ENCODE measurements around the gene PRC1.

PRC1 gene

GRCh38 chr15:90994417-90995311 is at the start of gene PRC1:
PRC1 (minus strand) TSS chr15:90994535; CDS start chr15:90994417, 118 bp downstream.
- Histone ChIP-seq H3K4me1 (ENCODE audit: insufficient read depth, low read length, severe bottlenecking) (peaks cover 40% of the 10 kb centered on the region), H3K4me3 (ENCODE audit: low read depth, low read length, poor library complexity, severe bottlenecking) (peak within 1 kb of the TSS; percentile 82), H3K4me2 (ENCODE audit: low read length) (peak within 1 kb of the TSS; percentile 90), H3K36me3 (ENCODE audit: insufficient read depth, low read length) (peaks cover 23% of the 10 kb centered on the region), H3K9me2 (ENCODE audit: low read depth, low read length) (no peaks in the 10 kb centered on the region), H3K27me3 (ENCODE audit: insufficient read depth, low read length) (no peaks in the 10 kb centered on the region), H3K9ac (ENCODE audit: low read length) (peak within 1 kb of the TSS; percentile 92), H3F3A (ENCODE audit: insufficient read depth, low read length) (no peaks in the 10 kb centered on the region), H3K79me2 (ENCODE audit: insufficient read depth, low read length) (peaks cover 53% of the 10 kb centered on the region), H3K27ac (ENCODE audit: low read depth, low read length, poor library complexity, severe bottlenecking) (peak within 1 kb of the TSS; percentile 79), H2AFZ (ENCODE audit: low read length) (0 out of 2 replicates have a peak within 1 kb of the TSS, but pooled peaks have one; percentile 36), H3K9me3 (ENCODE audit: low read length) (no peaks in the 10 kb centered on the region), H4K20me1 (ENCODE audit: insufficient read depth, low read length) (no peaks in the 10 kb centered on the region)
- no peak for TF ChIP-seq CTCF (IDR thresholded peaks at IDR 0.05; ENCODE audit: low read length)
- TF ChIP-seq EZH2 (IDR thresholded peaks at IDR 0.05; ENCODE audit: borderline replicate concordance, low read length) = no peak

GRCh38 chr15:91043202-91043874 is 49.0 kb upstream of the PRC1 start:
- Histone ChIP-seq H3K27me3 (ENCODE audit: insufficient read depth, low read length) (no peaks in the 10 kb centered on the region), H3K9me2 (ENCODE audit: low read depth, low read length) (no peaks in the 10 kb centered on the region), H3K36me3 (ENCODE audit: insufficient read depth, low read length) (no peaks in the 10 kb centered on the region), H4K20me1 (ENCODE audit: insufficient read depth, low read length) (no peaks in the 10 kb centered on the region), H3K79me2 (ENCODE audit: insufficient read depth, low read length) (no peaks in the 10 kb centered on the region), H3K4me3 (ENCODE audit: low read depth, low read length, poor library complexity, severe bottlenecking) (no peak overlapping the region), H3K4me1 (ENCODE audit: insufficient read depth, low read length, severe bottlenecking) (no peaks in the 10 kb centered on the region), H3K4me2 (ENCODE audit: low read length) (no peak overlapping the region), H3K9ac (ENCODE audit: low read length) (no peak overlapping the region), H3K27ac (ENCODE audit: low read depth, low read length, poor library complexity, severe bottlenecking) (no peak overlapping the region), H3F3A (ENCODE audit: insufficient read depth, low read length) (no peaks in the 10 kb centered on the region), H3K9me3 (ENCODE audit: low read length) (no peaks in the 10 kb centered on the region), H2AFZ (ENCODE audit: low read length) (no peak overlapping the region)
- TF ChIP-seq CTCF (IDR thresholded peaks at IDR 0.05; ENCODE audit: low read length) (no peak), EZH2 (IDR thresholded peaks at IDR 0.05; ENCODE audit: borderline replicate concordance, low read length) (no peak)

- no peak overlapping the region for H3K9ac ChIP-seq (ENCODE audit: low read length)
- TF ChIP-seq EZH2 (IDR thresholded peaks at IDR 0.05; ENCODE audit: borderline replicate concordance, low read length) (no peak), CTCF (IDR thresholded peaks at IDR 0.05; ENCODE audit: low read length) (no peak)
- H3K79me2 ChIP-seq (ENCODE audit: insufficient read depth, low read length) = no peaks in the 10 kb centered on the region
- H3K27ac ChIP-seq (ENCODE audit: low read depth, low read length, poor library complexity, severe bottlenecking) = no peak overlapping the region
- H3K9me3 ChIP-seq (ENCODE audit: low read length) = no peaks in the 10 kb centered on the region
- H3K4me2 ChIP-seq (ENCODE audit: low read length) = no peak overlapping the region
- no peak overlapping the region for H3K4me3 ChIP-seq (ENCODE audit: low read depth, low read length, poor library complexity, severe bottlenecking)
- H3F3A ChIP-seq (ENCODE audit: insufficient read depth, low read length) = no peaks in the 10 kb centered on the region
- no peak overlapping the region for H2AFZ ChIP-seq (ENCODE audit: low read length)
- H3K27me3 ChIP-seq (ENCODE audit: insufficient read depth, low read length) = no peaks in the 10 kb centered on the region
- no peaks in the 10 kb centered on the region for H4K20me1 ChIP-seq (ENCODE audit: insufficient read depth, low read length)
- no peaks in the 10 kb centered on the region for H3K36me3 ChIP-seq (ENCODE audit: insufficient read depth, low read length)
- no peaks in the 10 kb centered on the region for H3K4me1 ChIP-seq (ENCODE audit: insufficient read depth, low read length, severe bottlenecking)
- H3K9me2 ChIP-seq (ENCODE audit: low read depth, low read length) = no peaks in the 10 kb centered on the region
Measured at GRCh38 chr15:91040856-91041255, 46.5 kb upstream of the PRC1 start.
